Osteocyte (in vitro differentiated cells): ENCODE results near the gene HOMER1. TPM values are rescaled to one million over a fixed set of nuclear protein-coding genes. Genes with fewer than 3 reads are reported as not detected.

Experiments used
- DNase-seq: peaks from one replicate; pipeline ENCODE4 v3.0.0; 2021; ENCODE audit warnings: mixed read lengths; ENCODE audit not compliant: unreplicated experiment; ENCODE audit errors: extremely low spot score
- H3K27ac Mint-ChIP-seq: one replicate; pipeline ENCODE4 v1.8.0; 2021; ENCODE audit warnings: mild to moderate bottlenecking, mixed read lengths; ENCODE audit not compliant: unreplicated experiment
- H3K27me3 Mint-ChIP-seq: one replicate; pipeline ENCODE4 v1.8.0; 2021; ENCODE audit warnings: mixed read lengths; ENCODE audit not compliant: unreplicated experiment
- H3K36me3 Mint-ChIP-seq: one replicate; pipeline ENCODE4 v1.8.0; 2021; ENCODE audit warnings: mixed read lengths; ENCODE audit not compliant: unreplicated experiment
- H3K4me1 Mint-ChIP-seq: one replicate; pipeline ENCODE4 v1.8.0; 2021; ENCODE audit warnings: mixed read lengths; ENCODE audit not compliant: unreplicated experiment
- H3K4me3 Mint-ChIP-seq: one replicate; pipeline ENCODE4 v1.8.0; 2021; ENCODE audit warnings: mild to moderate bottlenecking, moderate library complexity, mixed read lengths; ENCODE audit not compliant: unreplicated experiment
- H3K9me3 Mint-ChIP-seq: one replicate; pipeline ENCODE4 v1.8.0; 2021; ENCODE audit warnings: mixed read lengths; ENCODE audit not compliant: unreplicated experiment
- CTCF ChIP-seq: fragments of 200-600 bp; sonication (generic); IDR thresholded peaks from 2 replicates; pipeline ENCODE4 v1.5.0; 2021; ENCODE audit warnings: antibody characterized with exemption, mild to moderate bottlenecking, moderate library complexity
- total RNA-seq: library from RNA; stranded (reverse); gene quantifications from 2 replicates; pipeline ENCODE4 v1.2.1, GENCODE V29; 2021

HOMER1 gene
- total RNA-seq, 1 donor from 2014 or later: 7.2 TPM

- TF ChIP-seq CTCF: no peak
- H3K4me1 Mint-ChIP-seq: no peaks in the 10 kb centered on the region
- H3K36me3 Mint-ChIP-seq: no peaks in the 10 kb centered on the region
These were observed 15.2 kb upstream of the HOMER1 start for GRCh38 chr5:79529110-79529509.

GRCh38 chr5:79527431-79527830 lies 13.5 kb upstream of the HOMER1 start:
- Mint-ChIP-seq H3K36me3 (no peaks in the 10 kb centered on the region), H3K27ac (no peak overlapping the region)
- DNase-seq: no peak

More at GRCh38 chr5:79529110-79529509, 15.2 kb upstream of the HOMER1 start:
- no peaks in the 10 kb centered on the region for H3K27me3 Mint-ChIP-seq
- H3K9me3 Mint-ChIP-seq: peaks cover 5% of the 10 kb centered on the region
- no peak overlapping the region for H3K4me3 Mint-ChIP-seq
- DNase-seq: no peak
- no peak overlapping the region for H3K27ac Mint-ChIP-seq

GRCh38 chr5:79526928-79527327 lies 13.0 kb upstream of the HOMER1 start:
- Mint-ChIP-seq H3K27ac (no peak overlapping the region), H3K4me1 (no peaks in the 10 kb centered on the region), H3K4me3 (no peak overlapping the region), H3K36me3 (no peaks in the 10 kb centered on the region), H3K27me3 (no peaks in the 10 kb centered on the region), H3K9me3 (peaks cover 5% of the 10 kb centered on the region)
- DNase-seq: no peak
- TF ChIP-seq CTCF: no peak

More at GRCh38 chr5:79527431-79527830, 13.5 kb upstream of the HOMER1 start:
- no peaks in the 10 kb centered on the region for H3K27me3 Mint-ChIP-seq
- no peak for TF ChIP-seq CTCF
- H3K9me3 Mint-ChIP-seq: peaks cover 5% of the 10 kb centered on the region
- no peaks in the 10 kb centered on the region for H3K4me1 Mint-ChIP-seq
- H3K4me3 Mint-ChIP-seq: no peak overlapping the region

GRCh38 chr5:79526493-79526892 lies 12.6 kb upstream of the HOMER1 start:
- Mint-ChIP-seq H3K27ac (no peak overlapping the region), H3K27me3 (no peaks in the 10 kb centered on the region), H3K36me3 (no peaks in the 10 kb centered on the region), H3K4me3 (no peak overlapping the region), H3K4me1 (no peaks in the 10 kb centered on the region), H3K9me3 (peaks cover 5% of the 10 kb centered on the region)
- DNase-seq: no peak
- TF ChIP-seq CTCF: no peak

- H3K27me3 Mint-ChIP-seq: peaks cover 3% of the 10 kb centered on the region
- H3K9me3 Mint-ChIP-seq: peaks cover 5% of the 10 kb centered on the region
- TF ChIP-seq CTCF: no peak
- H3K36me3 Mint-ChIP-seq: no peaks in the 10 kb centered on the region
- no peak overlapping the region for H3K4me3 Mint-ChIP-seq
- H3K4me1 Mint-ChIP-seq: no peaks in the 10 kb centered on the region
- no peak overlapping the region for H3K27ac Mint-ChIP-seq
- no peak for DNase-seq
These were observed 7.2 kb upstream of the HOMER1 start for GRCh38 chr5:79521156-79521555.
